Astrocyte of the spinal cord (primary cell): ENCODE data around the gene TTC3.

Experiments used
- DNase-seq: peaks from one replicate; pipeline ENCODE4 v3.0.0; 2011; ENCODE audit warnings: low read depth, low spot score
- H3K4me3 ChIP-seq: 2 replicates; pipeline ENCODE4 v1.5.1; 2011; ENCODE audit warnings: low read depth, mild to moderate bottlenecking, low read length, moderate library complexity
- in situ Hi-C: cut with HindIII; loops from 2 replicates; pipeline ENCODE4 v1.10.0; 2017; ENCODE audit warnings: low sequenced_read_pairs
- TF ChIP-seq, protein P1 (sequence below): IDR thresholded peaks from 2 replicates; pipeline ENCODE4 v1.5.1; 2012; ENCODE audit warnings: low read depth, mild to moderate bottlenecking, low read length, inconsistent platforms

Gene TTC3

DNA sequence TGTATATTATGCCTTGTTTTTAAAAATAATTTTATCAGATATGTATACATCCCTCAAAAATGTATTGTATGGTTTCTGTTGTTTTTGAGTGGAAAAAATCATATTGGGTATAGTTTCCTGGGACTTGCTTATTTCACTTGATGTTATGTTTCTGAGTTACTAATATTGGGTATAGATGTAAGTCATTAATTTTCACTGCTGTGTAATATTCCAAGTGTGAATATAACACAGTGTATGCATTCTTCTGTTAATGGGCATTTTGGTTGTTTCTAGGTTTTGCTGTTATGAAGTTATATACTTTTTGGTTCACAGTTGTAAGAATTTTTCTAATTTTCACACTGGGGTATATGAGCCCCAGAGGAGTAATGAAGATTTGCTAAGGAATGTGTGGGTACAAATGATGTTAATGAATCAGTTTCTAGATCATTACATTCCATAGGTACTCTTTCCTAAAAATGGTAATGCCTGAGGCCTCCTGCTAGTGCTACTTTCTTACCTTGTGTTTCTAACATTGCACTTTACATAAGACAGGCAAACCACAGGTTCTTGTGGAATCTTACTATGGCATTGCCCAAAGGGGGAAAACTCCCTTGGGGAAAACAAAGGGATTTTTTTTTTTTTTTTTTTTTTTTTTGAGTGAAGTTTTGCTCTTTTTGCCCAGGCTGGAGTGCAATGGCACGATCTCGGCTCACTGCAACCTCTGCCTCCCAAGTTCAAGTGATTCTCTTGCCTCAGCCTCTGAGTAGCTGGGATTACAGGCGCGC lies 3.2 kb downstream of the TTC3 start:
- in situ Hi-C loops: no loop called here
- DNase-seq: no peak
- TF ChIP-seq, protein P1, sequence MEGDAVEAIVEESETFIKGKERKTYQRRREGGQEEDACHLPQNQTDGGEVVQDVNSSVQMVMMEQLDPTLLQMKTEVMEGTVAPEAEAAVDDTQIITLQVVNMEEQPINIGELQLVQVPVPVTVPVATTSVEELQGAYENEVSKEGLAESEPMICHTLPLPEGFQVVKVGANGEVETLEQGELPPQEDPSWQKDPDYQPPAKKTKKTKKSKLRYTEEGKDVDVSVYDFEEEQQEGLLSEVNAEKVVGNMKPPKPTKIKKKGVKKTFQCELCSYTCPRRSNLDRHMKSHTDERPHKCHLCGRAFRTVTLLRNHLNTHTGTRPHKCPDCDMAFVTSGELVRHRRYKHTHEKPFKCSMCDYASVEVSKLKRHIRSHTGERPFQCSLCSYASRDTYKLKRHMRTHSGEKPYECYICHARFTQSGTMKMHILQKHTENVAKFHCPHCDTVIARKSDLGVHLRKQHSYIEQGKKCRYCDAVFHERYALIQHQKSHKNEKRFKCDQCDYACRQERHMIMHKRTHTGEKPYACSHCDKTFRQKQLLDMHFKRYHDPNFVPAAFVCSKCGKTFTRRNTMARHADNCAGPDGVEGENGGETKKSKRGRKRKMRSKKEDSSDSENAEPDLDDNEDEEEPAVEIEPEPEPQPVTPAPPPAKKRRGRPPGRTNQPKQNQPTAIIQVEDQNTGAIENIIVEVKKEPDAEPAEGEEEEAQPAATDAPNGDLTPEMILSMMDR: no peak
- H3K4me3 ChIP-seq: no peak overlapping the region

DNA sequence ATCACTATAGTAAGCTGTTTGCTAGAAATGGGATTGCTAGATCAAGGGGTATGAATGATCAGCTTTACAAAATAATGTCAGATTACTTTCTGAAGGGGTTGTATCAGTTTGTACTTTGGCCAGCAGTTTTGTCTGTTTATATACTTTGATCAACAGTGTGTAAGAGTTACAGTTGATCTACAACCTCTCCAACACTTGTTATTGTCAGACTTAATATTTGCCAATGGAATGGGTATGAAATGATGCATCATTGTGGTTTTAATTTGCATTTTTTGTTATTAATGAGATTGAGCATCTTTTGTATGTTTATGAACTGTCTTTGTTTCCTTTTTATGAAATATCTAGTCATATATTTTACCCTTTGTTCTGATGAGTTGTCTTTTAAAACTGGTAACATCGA lies 4.3 kb downstream of the TTC3 start:
- no peak overlapping the region for H3K4me3 ChIP-seq
- TF ChIP-seq, protein P1: no peak
- in situ Hi-C loops: no loop called here
- DNase-seq: no peak

GRCh38 chr21:37079211-37079824 lies 6.3 kb downstream of the TTC3 start:
- in situ Hi-C loops: no loop called here
- TF ChIP-seq, protein P1: peak; percentile 15
- H3K4me3 ChIP-seq: no peak overlapping the region
- no peak for DNase-seq

GRCh38 chr21:37082375-37082774 lies 9.3 kb downstream of the TTC3 start:
- TF ChIP-seq, protein P1: no peak
- in situ Hi-C loops: no loop called here
- no peak overlapping the region for H3K4me3 ChIP-seq
- no peak for DNase-seq

DNA sequence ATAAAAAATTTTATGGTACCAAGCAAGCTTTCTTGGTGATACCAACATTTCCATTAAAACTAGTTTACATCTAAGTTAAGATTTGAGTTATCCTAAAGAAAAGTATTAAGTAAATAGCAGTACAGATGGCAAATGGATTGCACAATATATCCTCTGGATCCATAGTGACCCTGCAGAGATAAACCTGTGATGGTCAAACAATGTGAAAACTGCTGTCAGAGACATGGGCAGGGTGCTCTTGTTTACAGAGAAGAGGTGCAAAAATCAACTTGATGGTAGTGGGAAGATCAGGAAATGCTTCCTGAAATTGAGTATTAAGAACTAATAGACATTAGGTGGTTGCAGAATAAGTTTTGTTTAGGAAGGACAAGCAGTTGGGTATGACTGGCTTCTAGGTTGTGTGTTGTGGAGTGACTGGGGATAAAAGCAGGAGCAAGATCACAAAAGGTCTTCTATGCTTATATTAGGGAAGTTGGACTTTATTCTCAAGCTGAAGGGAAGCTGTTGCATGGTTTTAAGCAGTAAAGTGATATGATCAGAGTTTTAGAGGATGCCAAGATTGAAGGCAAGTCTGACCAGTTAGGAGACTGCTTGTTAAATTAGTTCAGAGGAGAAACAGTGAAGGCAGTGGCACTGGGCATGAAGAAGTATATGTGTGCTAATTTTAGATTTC lies 9.9 kb downstream of the TTC3 start:
- TF ChIP-seq, protein P1: no peak
- DNase-seq: no peak
- in situ Hi-C loops: no loop called here
- H3K4me3 ChIP-seq: no peak overlapping the region

DNA sequence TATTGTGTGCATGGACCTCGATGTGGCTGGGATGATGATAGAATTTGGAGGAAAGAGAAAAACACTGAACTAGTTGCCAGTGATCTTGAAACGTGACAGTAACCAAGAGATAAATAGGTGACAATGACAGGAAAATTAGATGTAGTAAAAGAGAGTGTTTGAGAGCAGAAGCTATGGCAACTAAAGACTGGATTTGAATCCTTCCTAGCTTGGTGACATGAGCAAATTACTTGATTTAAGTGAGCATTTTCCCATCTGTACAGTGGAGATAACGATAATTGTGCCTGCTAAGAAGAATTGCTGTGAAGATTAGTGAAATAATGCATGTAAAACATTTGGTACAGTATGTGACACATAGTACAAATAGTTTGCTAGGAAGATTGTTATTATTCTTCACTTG lies 12.7 kb downstream of the TTC3 start:
- TF ChIP-seq, protein P1: no peak
- H3K4me3 ChIP-seq: no peak overlapping the region
- no peak for DNase-seq
- in situ Hi-C loops: no loop called here
